K562 (cell line): ENCODE results near the gene HOXA9. TPM values are rescaled to one million over a fixed set of nuclear protein-coding genes. Genes with fewer than 3 reads are reported as not detected.

Experiments used
- ATAC-seq: fragments of 200-7000 bp; cut with Tn5 transposase; 3 replicates; pipeline ENCODE4 v1.9.1; 2020; ENCODE audit warnings: moderate library complexity
- BruUV-seq: library from RNA; stranded (reverse); fragments of 400-500 nt; replicated peaks from 2 replicates; lab custom pipeline; 2021; lab: Mats Ljungman, UMichigan
- CTCF ChIA-PET: fragments of 300-600 bp; formaldehyde crosslinking; extraction: SDS; loops from one replicate; lab custom pipeline; 2021; ENCODE audit warnings: low intra/inter-chr PET ratio; lab: Yijun Ruan, JAX
- POLR2A ChIA-PET: fragments of 300-600, 350-650 bp; sonication (Branson Sonifier 250); formaldehyde crosslinking; extraction: SDS; loops from one replicate; lab custom pipeline; 2021; ENCODE audit warnings: antibody characterized with exemption, inconsistent platforms; lab: Yijun Ruan, JAX
- DNase-seq, 4 experiments: peaks; one replicate each; pipeline versions ENCODE4 v3.0.0 to v3.0.0-alpha.2; 2011 to 2018; ENCODE audit warnings: low spot score in 3 of 4, mixed read lengths in 3 of 4; ENCODE audit errors: extremely low read depth in 1 of 4
- FAIRE-seq: peaks from 2 replicates; lab custom pipeline; 2011; peaks lifted over from hg19 to GRCh38; lab: Jason Lieb, UNC
- H2AFZ ChIP-seq: 2 replicates; pipeline ENCODE4 v1.6.0; 2011; ENCODE audit warnings: low read depth, low read length, control low read depth, inconsistent platforms
- H3K27ac ChIP-seq: fragments of 200-600 bp; 3 replicates; pipeline ENCODE4 v1.8.0; 2011; ENCODE audit warnings: low read depth, mild to moderate bottlenecking, control low read depth, inconsistent platforms, low read length, moderate library complexity, mixed read lengths; ENCODE audit errors: extremely low read depth
- H3K27me3 ChIP-seq, 2 experiments: fragments of 300-600 bp in 1 of 2; 2 replicates in 1 of 2; 3 replicates in 1 of 2; pipeline versions ENCODE4 v1.6.0 to v1.8.0; 2011; ENCODE audit warnings: inconsistent platforms in 2 of 2, low read length in 2 of 2, mild to moderate bottlenecking in 1 of 2, mixed read lengths in 1 of 2, moderate library complexity in 1 of 2; ENCODE audit not compliant: control insufficient read depth in 2 of 2, insufficient read depth in 2 of 2
- H3K36me3 ChIP-seq: fragments of 300-600 bp; 3 replicates; pipeline ENCODE4 v1.8.0; 2011; ENCODE audit warnings: mild to moderate bottlenecking, low read length, inconsistent platforms; ENCODE audit not compliant: control insufficient read depth, insufficient read depth
- H3K4me1 ChIP-seq, 2 experiments: fragments of 200-600 bp in 1 of 2; replicated peaks in 1 of 2; 2 replicates in 1 of 2; 3 replicates in 1 of 2; pipeline versions ENCODE4 v1.5.1 to v1.8.0; 2011; ENCODE audit warnings: inconsistent platforms in 2 of 2, low read length in 2 of 2, mild to moderate bottlenecking in 1 of 2, mixed read lengths in 1 of 2, moderate library complexity in 1 of 2; ENCODE audit not compliant: control insufficient read depth in 2 of 2, insufficient read depth in 2 of 2
- H3K4me2 ChIP-seq: 2 replicates; pipeline ENCODE4 v1.6.1; 2011; ENCODE audit warnings: low read length, control low read depth, inconsistent platforms, mixed read lengths; ENCODE audit not compliant: insufficient read depth
- H3K4me3 ChIP-seq: fragments of 200-600 bp; sonication (generic), shearing (Covaris generic); 2 replicates; pipeline ENCODE4 v1.5.1; 2016; ENCODE audit warnings: control low read depth, inconsistent platforms
- H3K79me2 ChIP-seq: fragments of 200-600 bp; 3 replicates; pipeline ENCODE4 v1.8.0; 2011; ENCODE audit warnings: low read length, inconsistent platforms; ENCODE audit not compliant: control insufficient read depth, insufficient read depth
- H3K9ac ChIP-seq, 2 experiments: 2 replicates each; pipeline versions ENCODE4 v1.6.0 to v1.6.1; 2011; ENCODE audit warnings: low read depth in 2 of 2, low read length in 2 of 2, control low read depth in 1 of 2, inconsistent platforms in 1 of 2, mild to moderate bottlenecking in 1 of 2, mixed read lengths in 1 of 2; ENCODE audit not compliant: insufficient read depth in 1 of 2
- H3K9me1 ChIP-seq: one replicate; pipeline ENCODE4 v1.6.0; 2011; ENCODE audit warnings: inconsistent platforms, mild to moderate bottlenecking, low read length, moderate library complexity; ENCODE audit not compliant: control insufficient read depth, insufficient read depth
- H3K9me3 ChIP-seq: replicated peaks from 2 replicates; pipeline ENCODE4 v1.5.1; 2011; ENCODE audit warnings: low read depth, low read length, inconsistent platforms; ENCODE audit not compliant: control insufficient read depth, insufficient read depth
- H4K20me1 ChIP-seq: replicated peaks from 2 replicates; pipeline ENCODE4 v1.6.1; 2011; ENCODE audit warnings: low read length, inconsistent platforms, mixed read lengths; ENCODE audit not compliant: control insufficient read depth, insufficient read depth
- ASH1L ChIP-seq: fragments of 450-650 bp; IDR thresholded peaks from 2 replicates; pipeline ENCODE4 v1.6.1; 2018; ENCODE audit warnings: borderline replicate concordance, mild to moderate bottlenecking, low read depth; ENCODE audit not compliant: partially characterized antibody
- CCAR2 ChIP-seq: fragments of 200-400 bp; formaldehyde crosslinking; IDR thresholded peaks from 2 replicates; pipeline ENCODE4 v1.6.1; 2017; ENCODE audit warnings: mild to moderate bottlenecking, low read depth, low read length
- CCNT2 ChIP-seq: IDR thresholded peaks from 2 replicates; pipeline ENCODE4 v1.6.1; 2011; ENCODE audit warnings: borderline replicate concordance, low read depth, mild to moderate bottlenecking, moderate library complexity, mixed read lengths, low read length; ENCODE audit not compliant: insufficient read length; ENCODE audit errors: extremely low read depth
- CUX1 ChIP-seq: fragments of 200-800 bp; sonication (Bioruptor generic); IDR thresholded peaks from 2 replicates; pipeline ENCODE4 v1.6.1; 2016; ENCODE audit warnings: missing genetic modification characterization, missing compliant biosample characterization
- ESRRB ChIP-seq: fragments of 250-450 bp; sonication (Bioruptor Pico); IDR thresholded peaks from 2 replicates; pipeline ENCODE4 v1.5.0; 2020; ENCODE audit warnings: mild to moderate bottlenecking, moderate library complexity, borderline replicate concordance
- KDM4B ChIP-seq, 2 experiments: fragments of 450-650 bp in 1 of 2; sonication (generic) in 1 of 2; IDR thresholded peaks; 2 replicates each; pipeline ENCODE4 v1.6.1; 2016 to 2017; ENCODE audit warnings: borderline replicate concordance in 2 of 2, antibody characterized with exemption in 1 of 2, low read depth in 1 of 2, mild to moderate bottlenecking in 1 of 2
- POLR2A ChIP-seq: fragments of 450-650 bp; conservative IDR thresholded peaks from 2 replicates; pipeline ENCODE4 v1.6.1; 2016
- RFX5 ChIP-seq: IDR thresholded peaks from 2 replicates; pipeline ENCODE4 v1.6.1; 2011; ENCODE audit warnings: low read depth, mild to moderate bottlenecking, improper control_type of control experiment, low read length
- RHOXF2B ChIP-seq: fragments of 250-450 bp; sonication (Bioruptor Pico); conservative IDR thresholded peaks from 2 replicates; pipeline ENCODE4 v1.5.1; 2021
- SMARCA5 ChIP-seq: fragments of 450-650 bp; IDR thresholded peaks from 2 replicates; pipeline ENCODE4 v1.6.1; 2016
- TAF15 ChIP-seq: fragments of 200-400 bp; formaldehyde crosslinking; IDR thresholded peaks from 2 replicates; pipeline ENCODE4 v1.6.1; 2017; ENCODE audit warnings: mild to moderate bottlenecking, low read depth, low read length, moderate library complexity
- WGBS: fragments of 100-300 bp; shearing (Covaris generic); methylation state at CpG from one replicate; pipeline ENCODE4 v1.1.6; 2016; ENCODE audit warnings: low coverage, mixed read lengths; ENCODE audit not compliant: insufficient coverage; ENCODE audit errors: missing lambda C conversion rate; 5-methylcytosine and 5-hydroxymethylcytosine counted together
- in situ Hi-C: fragments of 300-500 bp; cut with MboI; formaldehyde crosslinking; loops from 4 replicates; pipeline ENCODE4 v1.15.0; 2018; ENCODE audit warnings: inconsistent platforms, mixed read lengths
- intact Hi-C: fragments of 100-400 bp; cut with micrococcal nuclease; formaldehyde crosslinking; loops from 2 replicates; pipeline ENCODE4 v1.14.2; 2022
- polyA plus RNA-seq, 8 experiments: library from polyadenylated mRNA; depleted of rRNA in 4 of 8; stranded (reverse) in 5 of 8; unstranded in 3 of 8; fragments of >200 nt; fragmentation: Nextera tagmentation in 2 of 8; fragmentation: Illumina TruSeq in 1 of 8; extraction: Ambion mirVana in 2 of 8; extraction: Trizol in 1 of 8; gene quantifications; 2 replicates each; pipeline versions ENCODE4 v1.2.1 to v1.2.3, GENCODE V29; 2011 to 2014; ENCODE audit warnings: inconsistent platforms in 1 of 8, missing spikeins in 1 of 8
- total RNA-seq, 7 experiments: library from RNA; depleted of rRNA in 6 of 7; stranded (reverse); fragments of >200 nt in 6 of 7; fragmentation: Illumina TruSeq in 2 of 7; extraction: Trizol in 2 of 7; gene quantifications; 2 replicates each; pipeline versions ENCODE4 v1.2.1 to v1.2.3, GENCODE V29; 2011 to 2021; ENCODE audit warnings: low replicate concordance in 1 of 7
- TF ChIP-seq, protein P1 (sequence below), 2 experiments: fragments of 450-650 bp; IDR thresholded peaks; 2 replicates each; pipeline ENCODE4 v1.6.1; 2016

The HOXA9 gene
- total and polyA plus RNA-seq, 9 of the 15 experiments (the other 6 are each of a cell fraction or from before 2014, with no cell fraction given) = not detected

GRCh38 chr7:27162561-27163287, 2.6 kb downstream of the HOXA9 start:
- 9% methylated on average over 7 of the region's 7 CpGs for WGBS
- intact Hi-C loops = loop anchor here (5.0 kb wide), 3 partner anchors 300 to 1270 kb away; partner anchors contain the start of genes SKAP2 and SNX10
- H3K27ac ChIP-seq = no peak overlapping the region
- no peak overlapping the region for H3K4me3 ChIP-seq
- CTCF ChIA-PET = no interaction called here
- no peak for DNase-seq
- H3K27me3 ChIP-seq = peaks cover 29 to 75% of the 10 kb centered on the region in 2 experiments
- in situ Hi-C loops = loop anchor here (25.0 kb wide), 3 partner anchors 650 to 1275 kb away; no protein-coding TSS in a partner anchor
- TF ChIP-seq CCAR2 (no peak), CUX1 (no peak), KDM4B (IDR thresholded peaks at IDR 0.05; ENCODE audit: borderline replicate concordance in 2 of 2, low read depth in 1 of 2) (no peak), RHOXF2B (CRISPR knock-in tag) (no peak), RFX5 (no peak), TAF15 (no peak), POLR2A (no peak), ESRRB (CRISPR knock-in tag) (no peak), ASH1L (no peak), CCNT2 (no peak), SMARCA5 (no peak)
- TF ChIP-seq, protein P1, sequence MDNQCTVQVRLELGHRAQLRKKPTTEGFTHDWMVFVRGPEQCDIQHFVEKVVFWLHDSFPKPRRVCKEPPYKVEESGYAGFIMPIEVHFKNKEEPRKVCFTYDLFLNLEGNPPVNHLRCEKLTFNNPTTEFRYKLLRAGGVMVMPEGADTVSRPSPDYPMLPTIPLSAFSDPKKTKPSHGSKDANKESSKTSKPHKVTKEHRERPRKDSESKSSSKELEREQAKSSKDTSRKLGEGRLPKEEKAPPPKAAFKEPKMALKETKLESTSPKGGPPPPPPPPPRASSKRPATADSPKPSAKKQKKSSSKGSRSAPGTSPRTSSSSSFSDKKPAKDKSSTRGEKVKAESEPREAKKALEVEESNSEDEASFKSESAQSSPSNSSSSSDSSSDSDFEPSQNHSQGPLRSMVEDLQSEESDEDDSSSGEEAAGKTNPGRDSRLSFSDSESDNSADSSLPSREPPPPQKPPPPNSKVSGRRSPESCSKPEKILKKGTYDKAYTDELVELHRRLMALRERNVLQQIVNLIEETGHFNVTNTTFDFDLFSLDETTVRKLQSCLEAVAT (IDR thresholded peaks at IDR 0.05) = no peak
- BruUV-seq = no TSS peak
- POLR2A ChIA-PET = interaction anchor here (0.6 to 1.5 kb wide), 4 partner anchors 13 to 476 kb away, joined by 3 to 4 read pairs (median 3); partner anchors contain the start of gene HOXA5
- H3K36me3 ChIP-seq = no peaks in the 10 kb centered on the region
- H3K9me1 ChIP-seq = no peaks in the 10 kb centered on the region
- no peaks in the 10 kb centered on the region for H4K20me1 ChIP-seq
- no peaks in the 10 kb centered on the region for H3K79me2 ChIP-seq
- no peak for ATAC-seq
- FAIRE-seq = no peak
- H2AFZ ChIP-seq = no peak overlapping the region
- H3K9ac ChIP-seq = no peak overlapping the region
- peaks cover 0 to 26% of the 10 kb centered on the region in 2 experiments; a peak in 2 of 5 replicates for H3K4me1 ChIP-seq
- H3K4me2 ChIP-seq = no peak overlapping the region
- H3K9me3 ChIP-seq = no peaks in the 10 kb centered on the region
